ENCODE measurements around the gene ERVK3-1. TPM values are rescaled to one million over a fixed set of nuclear protein-coding genes. Genes with fewer than 3 reads are reported as not detected.

The ERVK3-1 gene
- total RNA-seq, 1 donor from 2014 or later, result 40.6 TPM

DNA sequence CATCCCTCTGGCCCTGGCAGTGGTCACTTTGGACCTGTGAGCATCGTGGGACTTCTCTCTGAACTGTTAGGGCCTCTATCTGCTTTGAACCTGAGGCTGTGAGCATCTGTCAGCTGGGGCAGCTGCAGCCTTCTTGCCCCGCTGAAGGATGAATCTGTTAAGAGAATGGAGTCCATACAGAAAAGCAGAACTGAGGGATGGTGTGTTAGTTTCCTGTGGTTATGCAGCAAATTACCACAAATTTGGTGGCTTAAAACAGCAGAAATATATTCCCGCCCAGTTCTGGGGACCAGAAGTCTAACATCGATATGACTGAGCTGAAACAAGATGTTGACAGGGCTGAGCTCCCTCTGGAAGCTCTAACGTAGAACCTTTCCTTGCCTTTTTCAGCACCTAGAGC, 59.0 kb downstream of the ERVK3-1 start:
- H3K27ac Mint-ChIP-seq (ENCODE audit: unreplicated experiment), result no peak overlapping the region
- H3K36me3 Mint-ChIP-seq (ENCODE audit: low read depth, unreplicated experiment), result peaks cover 6% of the 10 kb centered on the region
- H3K9me3 Mint-ChIP-seq (ENCODE audit: unreplicated experiment), result no peaks in the 10 kb centered on the region
- H3K27me3 Mint-ChIP-seq (ENCODE audit: unreplicated experiment), result peaks cover 9% of the 10 kb centered on the region
- DNase-seq (ENCODE audit: low spot score), result no peak
- TF ChIP-seq, protein P1, sequence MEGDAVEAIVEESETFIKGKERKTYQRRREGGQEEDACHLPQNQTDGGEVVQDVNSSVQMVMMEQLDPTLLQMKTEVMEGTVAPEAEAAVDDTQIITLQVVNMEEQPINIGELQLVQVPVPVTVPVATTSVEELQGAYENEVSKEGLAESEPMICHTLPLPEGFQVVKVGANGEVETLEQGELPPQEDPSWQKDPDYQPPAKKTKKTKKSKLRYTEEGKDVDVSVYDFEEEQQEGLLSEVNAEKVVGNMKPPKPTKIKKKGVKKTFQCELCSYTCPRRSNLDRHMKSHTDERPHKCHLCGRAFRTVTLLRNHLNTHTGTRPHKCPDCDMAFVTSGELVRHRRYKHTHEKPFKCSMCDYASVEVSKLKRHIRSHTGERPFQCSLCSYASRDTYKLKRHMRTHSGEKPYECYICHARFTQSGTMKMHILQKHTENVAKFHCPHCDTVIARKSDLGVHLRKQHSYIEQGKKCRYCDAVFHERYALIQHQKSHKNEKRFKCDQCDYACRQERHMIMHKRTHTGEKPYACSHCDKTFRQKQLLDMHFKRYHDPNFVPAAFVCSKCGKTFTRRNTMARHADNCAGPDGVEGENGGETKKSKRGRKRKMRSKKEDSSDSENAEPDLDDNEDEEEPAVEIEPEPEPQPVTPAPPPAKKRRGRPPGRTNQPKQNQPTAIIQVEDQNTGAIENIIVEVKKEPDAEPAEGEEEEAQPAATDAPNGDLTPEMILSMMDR (IDR thresholded peaks at IDR 0.05; ENCODE audit: unreplicated experiment), result no peak
- no peak overlapping the region for H3K4me3 Mint-ChIP-seq (ENCODE audit: unreplicated experiment)
- peaks cover 3% of the 10 kb centered on the region for H3K4me1 Mint-ChIP-seq (ENCODE audit: unreplicated experiment)

Small RNA genes lying within 50 kb of the gene (microRNA-seq; reads per million reads assigned to microRNA genes)
- 0.21 reads per million for gene MIR6806 (ENCODE audit: unreplicated experiment)

Other genes with a start within 250 kb of the ERVK3-1 start
- gene ZNF135, start 246.1 kb upstream of the ERVK3-1 start, total RNA-seq (ENCODE audit: unreplicated experiment), result 1.1 TPM
- 47.7 TPM for gene ZSCAN18, start 207.1 kb upstream of the ERVK3-1 start, total RNA-seq (ENCODE audit: unreplicated experiment)
- gene ZNF329, start 154.6 kb upstream of the ERVK3-1 start, total RNA-seq (ENCODE audit: unreplicated experiment), result 14.9 TPM
- 21.4 TPM for gene ZNF274, start 122.3 kb upstream of the ERVK3-1 start, total RNA-seq (ENCODE audit: unreplicated experiment)
- gene ZNF544, start 76.5 kb upstream of the ERVK3-1 start, total RNA-seq (ENCODE audit: unreplicated experiment), result 44.3 TPM
- 11.2 TPM for gene ZNF8, start 26.4 kb upstream of the ERVK3-1 start, total RNA-seq (ENCODE audit: unreplicated experiment)
- gene ZSCAN22, start 21.6 kb downstream of the ERVK3-1 start, total RNA-seq (ENCODE audit: unreplicated experiment), result 3.2 TPM
- gene A1BG, start 48.1 kb downstream of the ERVK3-1 start, total RNA-seq (ENCODE audit: unreplicated experiment), result 41.9 TPM
- 3.6 TPM for gene ZNF497, start 57.4 kb downstream of the ERVK3-1 start, total RNA-seq (ENCODE audit: unreplicated experiment)
- 4.5 TPM for gene ZNF837, start 75.7 kb downstream of the ERVK3-1 start, total RNA-seq (ENCODE audit: unreplicated experiment)
- 1,047 TPM for gene RPS5, start 81.9 kb downstream of the ERVK3-1 start, total RNA-seq (ENCODE audit: unreplicated experiment)
- not detected for gene RNF225, start 90.3 kb downstream of the ERVK3-1 start, total RNA-seq (ENCODE audit: unreplicated experiment)
- gene ZNF584, start 103.3 kb downstream of the ERVK3-1 start, total RNA-seq (ENCODE audit: unreplicated experiment), result 6.0 TPM
- 1.2 TPM for gene ZNF132, start 134.8 kb downstream of the ERVK3-1 start, total RNA-seq (ENCODE audit: unreplicated experiment)
- gene ZNF324B, start 146.2 kb downstream of the ERVK3-1 start, total RNA-seq (ENCODE audit: unreplicated experiment), result 5.2 TPM
- gene ZNF324, start 161.7 kb downstream of the ERVK3-1 start, total RNA-seq (ENCODE audit: unreplicated experiment), result 10.5 TPM
- 9.9 TPM for gene ZNF446, start 171.0 kb downstream of the ERVK3-1 start, total RNA-seq (ENCODE audit: unreplicated experiment)
- gene SLC27A5, start 206.6 kb downstream of the ERVK3-1 start, total RNA-seq (ENCODE audit: unreplicated experiment), result 4.7 TPM
- 22.2 TPM for gene ZBTB45, start 214.4 kb downstream of the ERVK3-1 start, total RNA-seq (ENCODE audit: unreplicated experiment)
- gene TRIM28, start 238.7 kb downstream of the ERVK3-1 start, total RNA-seq (ENCODE audit: unreplicated experiment), result 457 TPM
- 130 TPM for gene CHMP2A, start 249.7 kb downstream of the ERVK3-1 start, total RNA-seq (ENCODE audit: unreplicated experiment)

Measured in endothelial cell (in vitro differentiated cells).